Sciatic nerve (tissue), 2 donors: Measurements from ENCODE around the gene MGLL. TPM values are rescaled to one million over a fixed set of nuclear protein-coding genes. Genes with fewer than 3 reads are reported as not detected.

Experiments
- ATAC-seq: fragments of 200-7000 bp; cut with Tn5 transposase; one replicate; pipeline ENCODE4 v1.9.1; 2020; ENCODE audit warnings: mild to moderate bottlenecking, moderate library complexity
- DNase-seq: peaks from one replicate; pipeline ENCODE4 v3.0.0-alpha.2; 2020; ENCODE audit warnings: low spot score
- intact Hi-C: fragments of 100-400 bp; cut with DNase I; formaldehyde crosslinking; loops from one replicate; pipeline ENCODE4 v1.14.2; 2022
- total RNA-seq: library from RNA; stranded (reverse); fragmentation: NEBNext Ultra II Directional; extraction: Animal tissue kit (Norgen Biotek cat#: 25700); gene quantifications from one replicate; pipeline ENCODE4 v1.2.1, GENCODE V29; 2021
- donor health status: DM: no; HTN: no; CAD: no.
- donor health status: DM: no; HTN: no; CAD: no.

Gene MGLL
- total RNA-seq, 1 donor from 2014 or later: 178 TPM

DNA sequence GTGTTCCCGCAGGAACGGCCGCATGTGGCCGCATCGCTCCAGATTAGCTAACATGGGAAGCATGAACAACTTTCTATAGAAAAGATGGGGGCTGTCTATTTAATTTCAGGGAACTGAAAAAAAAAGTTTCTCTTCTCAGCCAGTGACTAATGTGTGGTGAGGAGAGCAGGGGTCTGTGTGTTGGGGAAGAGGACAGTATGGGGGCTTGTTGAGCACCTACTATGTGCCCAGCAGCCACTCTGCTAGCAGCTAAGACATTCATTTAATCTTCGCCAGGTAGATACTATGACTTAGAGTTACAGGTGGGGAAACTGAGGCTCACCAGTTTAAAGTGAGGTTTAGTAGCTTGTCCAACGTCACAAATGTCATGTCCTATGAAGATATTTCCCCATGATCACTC lies 56.6 kb downstream of the MGLL start:
- ATAC-seq: no peak
- DNase-seq: no peak
- intact Hi-C loops: no loop called here

GRCh38 chr3:127764841-127765362 lies 57.4 kb downstream of the MGLL start:
- intact Hi-C loops: no loop called here

GRCh38 chr3:127764301-127764700 lies 58.0 kb downstream of the MGLL start:
- ATAC-seq (no peak), DNase-seq (no peak)
- intact Hi-C loops: no loop called here

More at GRCh38 chr3:127764841-127765362, 57.4 kb downstream of the MGLL start:
- no peak for DNase-seq
- no peak for ATAC-seq

GRCh38 chr3:127763816-127764215 lies 58.5 kb downstream of the MGLL start:
- no peak for DNase-seq
- intact Hi-C loops: no loop called here
- no peak for ATAC-seq

GRCh38 chr3:127763337-127763736 lies 59.0 kb downstream of the MGLL start:
- no peak for ATAC-seq
- intact Hi-C loops: no loop called here
- no peak for DNase-seq

DNA sequence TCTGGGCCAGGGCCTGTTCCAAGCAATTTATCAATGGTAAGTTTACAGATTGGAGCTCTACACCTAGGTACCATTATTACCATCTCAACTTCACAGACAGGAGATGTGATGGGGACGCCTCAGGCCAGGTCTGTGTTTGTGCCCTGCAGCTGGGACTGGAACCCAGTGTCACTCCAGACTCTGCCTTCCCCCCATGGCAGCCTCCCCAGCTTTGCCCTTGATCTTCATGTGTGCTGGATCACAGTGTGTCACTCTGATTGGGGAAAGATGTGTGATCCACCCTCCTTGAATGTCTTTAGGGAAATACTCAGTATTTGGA lies 59.6 kb downstream of the MGLL start:
- intact Hi-C loops: no loop called here
- DNase-seq: no peak
- ATAC-seq: no peak

GRCh38 chr3:127762077-127762786 lies 60.1 kb downstream of the MGLL start:
- DNase-seq (no peak), ATAC-seq (peak; percentile 52)
- intact Hi-C loops: no loop called here

- intact Hi-C loops: no loop called here
- peak; percentile 61 for ATAC-seq
- no peak for DNase-seq
These were observed 60.9 kb downstream of the MGLL start for GRCh38 chr3:127761441-127761801.

GRCh38 chr3:127760791-127761440 lies 61.4 kb downstream of the MGLL start:
- DNase-seq (no peak), ATAC-seq (no peak)
- intact Hi-C loops: no loop called here

- intact Hi-C loops: no loop called here
- DNase-seq (no peak), ATAC-seq (no peak)
These were observed 62.0 kb downstream of the MGLL start for GRCh38 chr3:127760361-127760760.

DNA sequence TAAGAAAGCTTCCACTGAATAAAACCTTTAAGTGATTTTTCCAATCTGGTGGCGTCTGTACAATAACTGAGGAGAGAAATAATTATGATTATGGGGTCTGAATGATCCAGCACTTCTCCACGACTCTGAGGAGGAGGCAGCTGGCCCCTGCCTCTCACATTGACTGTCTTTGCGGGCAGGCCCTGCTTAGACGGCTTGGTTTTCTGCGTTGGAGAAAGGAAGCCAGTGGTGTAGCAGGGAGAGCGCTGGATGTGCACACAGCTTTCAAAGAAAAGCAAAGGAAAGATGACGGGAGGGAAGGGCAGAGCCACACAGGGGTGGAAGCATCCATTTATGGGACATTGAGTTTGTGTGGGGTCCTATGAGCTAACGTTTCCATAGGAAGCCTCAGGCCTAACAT lies 62.5 kb downstream of the MGLL start:
- ATAC-seq (no peak), DNase-seq (no peak)
- intact Hi-C loops: no loop called here

DNA sequence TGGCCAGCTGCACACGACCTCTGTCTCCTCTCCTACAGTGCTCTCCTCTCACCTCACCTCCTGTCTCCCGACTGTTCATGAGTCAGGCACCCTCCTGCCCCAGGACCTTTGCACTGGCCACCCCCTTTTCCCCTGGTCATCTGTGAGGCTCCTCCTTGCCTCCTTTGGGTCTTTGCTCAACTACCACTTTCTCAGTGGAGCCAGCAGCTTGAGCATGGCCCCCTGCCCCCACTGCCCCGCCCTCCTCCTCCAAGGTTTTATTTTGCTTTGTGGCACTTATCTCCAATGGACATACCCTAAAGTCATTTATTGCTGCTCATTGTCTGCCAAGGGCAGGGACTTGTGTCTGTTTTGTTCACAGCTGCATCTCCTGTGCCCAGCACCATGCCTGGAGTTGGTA lies 64.3 kb downstream of the MGLL start:
- intact Hi-C loops: no loop called here
- ATAC-seq: no peak
- no peak for DNase-seq

DNA sequence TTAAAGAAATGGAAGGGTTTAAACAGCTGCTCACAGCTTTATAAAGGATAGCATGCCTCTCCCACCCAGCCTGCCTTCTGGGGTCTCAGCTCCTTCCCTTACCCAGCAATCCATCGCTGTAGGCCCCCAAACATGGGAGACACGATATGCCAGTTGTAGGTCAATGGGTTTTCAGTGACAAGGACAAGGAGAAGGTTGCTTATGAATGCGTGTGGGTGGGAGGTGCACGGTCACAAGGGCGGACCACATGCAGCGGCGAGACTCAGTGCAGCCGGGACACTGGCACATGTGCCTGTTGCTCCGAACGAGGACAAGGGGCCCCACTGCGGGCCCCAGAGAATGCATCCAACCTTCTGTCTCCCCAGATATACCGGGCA lies 67.0 kb downstream of the MGLL start:
- DNase-seq: no peak
- no peak for ATAC-seq
- intact Hi-C loops: no loop called here

- ATAC-seq (peak; percentile 60), DNase-seq (no peak)
- intact Hi-C loops: no loop called here
These were observed 67.7 kb downstream of the MGLL start for GRCh38 chr3:127754411-127755304.

GRCh38 chr3:127753898-127754410 lies 68.4 kb downstream of the MGLL start:
- peak; percentile 28 for ATAC-seq
- intact Hi-C loops: no loop called here
- no peak for DNase-seq

GRCh38 chr3:127753338-127753737 lies 69.0 kb downstream of the MGLL start:
- intact Hi-C loops: no loop called here
- no peak for ATAC-seq
- DNase-seq: no peak

GRCh38 chr3:127751782-127752181 lies 70.5 kb downstream of the MGLL start:
- DNase-seq (no peak), ATAC-seq (no peak)
- intact Hi-C loops: no loop called here

- intact Hi-C loops: no loop called here
- DNase-seq (peak; percentile 54), ATAC-seq (no peak)
These were observed 71.1 kb downstream of the MGLL start for GRCh38 chr3:127751163-127751621.

- intact Hi-C loops: no loop called here
- ATAC-seq (no peak), DNase-seq (peak; percentile 42)
These were observed 71.9 kb downstream of the MGLL start for GRCh38 chr3:127750226-127751031.
